ENCODE measurements around the gene GAN.
"Not testable (repeated sequence)": the region's sequence is repeated elsewhere in the genome, so short reads cannot be mapped to it uniquely, and the experiment has no call there.

Gene GAN

GRCh38 chr16:81329947-81330346 lies 15.2 kb downstream of the GAN start:
- Histone ChIP-seq H3K27me3 (replicated peaks in 2 of 5; ENCODE audit: control insufficient read depth in 4 of 5, insufficient read depth in 5 of 5, low read length in 4 of 5) (no peaks in the 10 kb centered on the region), H3K4me1 (ENCODE audit: control extremely low read depth in 1 of 4, control insufficient read depth in 4 of 4, insufficient read depth in 4 of 4, low read length in 3 of 4) (no peaks in the 10 kb centered on the region), H3K9me3 (ENCODE audit: control extremely low read depth in 1 of 5, control insufficient read depth in 4 of 5, insufficient read depth in 2 of 5, low read depth in 1 of 5, low read length in 4 of 5) (no peaks in the 10 kb centered on the region), H3K27ac (ENCODE audit: insufficient read depth in 1 of 2, low read depth in 1 of 2, low read length in 2 of 2, poor library complexity in 1 of 2, severe bottlenecking in 2 of 2) (no peak overlapping the region), H3K4me3 (ENCODE audit: control insufficient read depth in 1 of 7, extremely low read depth in 1 of 7, insufficient read depth in 4 of 7, low read depth in 2 of 7, low read length in 6 of 7) (no peak overlapping the region), H3K36me3 (ENCODE audit: control insufficient read depth in 4 of 4, insufficient read depth in 4 of 4, low read length in 3 of 4) (peaks cover 0 to 3% (median under 1%) of the 10 kb centered on the region in 4 experiments)
- WGBS (ENCODE audit: insufficient coverage), result 96% methylated on average over 5 of the region's 5 CpGs
- ChIA-PET POLR2A (interaction anchor here (0.7 kb wide), 1 partner anchor 30 kb away, joined by 3 read pairs; no protein-coding TSS in a partner anchor), CTCF (no interaction called here)
- DNase-seq, result no peak

- Histone ChIP-seq H3K4me3 (ENCODE audit: control insufficient read depth in 1 of 7, extremely low read depth in 1 of 7, insufficient read depth in 4 of 7, low read depth in 2 of 7, low read length in 6 of 7) (no peak overlapping the region), H3K36me3 (ENCODE audit: control insufficient read depth in 4 of 4, insufficient read depth in 4 of 4, low read length in 3 of 4) (peaks cover 0 to 4% (median 2%) of the 10 kb centered on the region in 4 experiments), H3K27ac (ENCODE audit: insufficient read depth in 1 of 2, low read depth in 1 of 2, low read length in 2 of 2, poor library complexity in 1 of 2, severe bottlenecking in 2 of 2) (no peak overlapping the region), H3K4me1 (ENCODE audit: control extremely low read depth in 1 of 4, control insufficient read depth in 4 of 4, insufficient read depth in 4 of 4, low read length in 3 of 4) (no peaks in the 10 kb centered on the region), H3K9me3 (ENCODE audit: control extremely low read depth in 1 of 5, control insufficient read depth in 4 of 5, insufficient read depth in 2 of 5, low read depth in 1 of 5, low read length in 4 of 5) (no peaks in the 10 kb centered on the region), H3K27me3 (replicated peaks in 2 of 5; ENCODE audit: control insufficient read depth in 4 of 5, insufficient read depth in 5 of 5, low read length in 4 of 5) (no peaks in the 10 kb centered on the region)
- WGBS (ENCODE audit: insufficient coverage), result 92% methylated on average over 2 of the region's 3 CpGs
- POLR2A ChIA-PET, result no interaction called here
- CTCF ChIA-PET, result no interaction called here
- DNase-seq, result no peak
These were observed 18.6 kb downstream of the GAN start for GRCh38 chr16:81333356-81333755.

GRCh38 chr16:81335669-81336068 lies 20.9 kb downstream of the GAN start:
- Histone ChIP-seq H3K27ac (ENCODE audit: insufficient read depth in 1 of 2, low read depth in 1 of 2, low read length in 2 of 2, poor library complexity in 1 of 2, severe bottlenecking in 2 of 2) (no peak overlapping the region), H3K27me3 (replicated peaks in 2 of 5; ENCODE audit: control insufficient read depth in 4 of 5, insufficient read depth in 5 of 5, low read length in 4 of 5) (no peaks in the 10 kb centered on the region), H3K9me3 (ENCODE audit: control extremely low read depth in 1 of 5, control insufficient read depth in 4 of 5, insufficient read depth in 2 of 5, low read depth in 1 of 5, low read length in 4 of 5) (no peaks in the 10 kb centered on the region), H3K4me1 (ENCODE audit: control extremely low read depth in 1 of 4, control insufficient read depth in 4 of 4, insufficient read depth in 4 of 4, low read length in 3 of 4) (peaks cover 0 to 5% (median 0%) of the 10 kb centered on the region in 4 experiments), H3K4me3 (ENCODE audit: control insufficient read depth in 1 of 7, extremely low read depth in 1 of 7, insufficient read depth in 4 of 7, low read depth in 2 of 7, low read length in 6 of 7) (no peak overlapping the region), H3K36me3 (ENCODE audit: control insufficient read depth in 4 of 4, insufficient read depth in 4 of 4, low read length in 3 of 4) (peaks cover 0 to 4% (median 2%) of the 10 kb centered on the region in 4 experiments)
- ChIA-PET CTCF (interaction anchor here (0.7 kb wide), 1 partner anchor 116 kb away, joined by 3 read pairs; no protein-coding TSS in a partner anchor), POLR2A (no interaction called here)
- DNase-seq, result no peak
- WGBS (ENCODE audit: insufficient coverage), result 89% methylated on average over 2 of the region's 6 CpGs

- Histone ChIP-seq H3K27me3 (replicated peaks in 2 of 5; ENCODE audit: control insufficient read depth in 4 of 5, insufficient read depth in 5 of 5, low read length in 4 of 5) (no peaks in the 10 kb centered on the region), H3K27ac (ENCODE audit: insufficient read depth in 1 of 2, low read depth in 1 of 2, low read length in 2 of 2, poor library complexity in 1 of 2, severe bottlenecking in 2 of 2) (no peak overlapping the region), H3K4me1 (ENCODE audit: control extremely low read depth in 1 of 4, control insufficient read depth in 4 of 4, insufficient read depth in 4 of 4, low read length in 3 of 4) (peaks cover 0 to 5% (median 0%) of the 10 kb centered on the region in 4 experiments), H3K36me3 (ENCODE audit: control insufficient read depth in 4 of 4, insufficient read depth in 4 of 4, low read length in 3 of 4) (peaks cover 0 to 4% (median 2%) of the 10 kb centered on the region in 4 experiments), H3K9me3 (ENCODE audit: control extremely low read depth in 1 of 5, control insufficient read depth in 4 of 5, insufficient read depth in 2 of 5, low read depth in 1 of 5, low read length in 4 of 5) (no peaks in the 10 kb centered on the region), H3K4me3 (ENCODE audit: control insufficient read depth in 1 of 7, extremely low read depth in 1 of 7, insufficient read depth in 4 of 7, low read depth in 2 of 7, low read length in 6 of 7) (no peak overlapping the region)
- no peak for DNase-seq
- ChIA-PET CTCF (no interaction called here), POLR2A (no interaction called here)
- WGBS (ENCODE audit: insufficient coverage), result 100% methylated on average over 1 of the region's 5 CpGs
These were observed 22.3 kb downstream of the GAN start for GRCh38 chr16:81337097-81337496.

GRCh38 chr16:81345172-81345571 lies 30.4 kb downstream of the GAN start:
- POLR2A ChIA-PET; H3K27ac ChIP-seq (ENCODE audit: insufficient read depth in 1 of 2, low read depth in 1 of 2, low read length in 2 of 2, poor library complexity in 1 of 2, severe bottlenecking in 2 of 2); CTCF ChIA-PET; H3K4me3 ChIP-seq (ENCODE audit: control insufficient read depth in 1 of 7, extremely low read depth in 1 of 7, insufficient read depth in 4 of 7, low read depth in 2 of 7, low read length in 6 of 7); DNase-seq; H3K36me3 ChIP-seq (ENCODE audit: control insufficient read depth in 4 of 4, insufficient read depth in 4 of 4, low read length in 3 of 4); H3K27me3 ChIP-seq (replicated peaks in 2 of 5; ENCODE audit: control insufficient read depth in 4 of 5, insufficient read depth in 5 of 5, low read length in 4 of 5); H3K4me1 ChIP-seq (ENCODE audit: control extremely low read depth in 1 of 4, control insufficient read depth in 4 of 4, insufficient read depth in 4 of 4, low read length in 3 of 4): not testable (repeated sequence)
- WGBS (ENCODE audit: insufficient coverage), result no CpG with 5 or more reads among the region's 3 CpGs
- peaks cover 0 to 29% (median 13%) of the 10 kb centered on the region in 5 experiments for H3K9me3 ChIP-seq (ENCODE audit: control extremely low read depth in 1 of 5, control insufficient read depth in 4 of 5, insufficient read depth in 2 of 5, low read depth in 1 of 5, low read length in 4 of 5)

- no CpG with 5 or more reads among the region's 1 CpG for WGBS (ENCODE audit: insufficient coverage)
- H3K4me1 ChIP-seq (ENCODE audit: control extremely low read depth in 1 of 4, control insufficient read depth in 4 of 4, insufficient read depth in 4 of 4, low read length in 3 of 4), result no peaks in the 10 kb centered on the region
- no peak for DNase-seq
- H3K27me3 ChIP-seq (replicated peaks in 2 of 5; ENCODE audit: control insufficient read depth in 4 of 5, insufficient read depth in 5 of 5, low read length in 4 of 5), result no peaks in the 10 kb centered on the region
- H3K27ac ChIP-seq (ENCODE audit: insufficient read depth in 1 of 2, low read depth in 1 of 2, low read length in 2 of 2, poor library complexity in 1 of 2, severe bottlenecking in 2 of 2), result no peak overlapping the region
- peaks cover 0 to 29% (median 13%) of the 10 kb centered on the region in 5 experiments for H3K9me3 ChIP-seq (ENCODE audit: control extremely low read depth in 1 of 5, control insufficient read depth in 4 of 5, insufficient read depth in 2 of 5, low read depth in 1 of 5, low read length in 4 of 5)
- ChIA-PET POLR2A (no interaction called here), CTCF (no interaction called here)
- H3K36me3 ChIP-seq (ENCODE audit: control insufficient read depth in 4 of 4, insufficient read depth in 4 of 4, low read length in 3 of 4), result peaks cover 0 to 10% (median 0%) of the 10 kb centered on the region in 4 experiments
- no peak overlapping the region for H3K4me3 ChIP-seq (ENCODE audit: control insufficient read depth in 1 of 7, extremely low read depth in 1 of 7, insufficient read depth in 4 of 7, low read depth in 2 of 7, low read length in 6 of 7)
These were observed 32.7 kb downstream of the GAN start for GRCh38 chr16:81347425-81347824.

GRCh38 chr16:81349608-81350305 lies 35.0 kb downstream of the GAN start:
- Histone ChIP-seq H3K4me3 (ENCODE audit: control insufficient read depth in 1 of 7, extremely low read depth in 1 of 7, insufficient read depth in 4 of 7, low read depth in 2 of 7, low read length in 6 of 7) (no peak overlapping the region), H3K27ac (ENCODE audit: insufficient read depth in 1 of 2, low read depth in 1 of 2, low read length in 2 of 2, poor library complexity in 1 of 2, severe bottlenecking in 2 of 2) (no peak overlapping the region), H3K4me1 (ENCODE audit: control extremely low read depth in 1 of 4, control insufficient read depth in 4 of 4, insufficient read depth in 4 of 4, low read length in 3 of 4) (no peaks in the 10 kb centered on the region), H3K9me3 (ENCODE audit: control extremely low read depth in 1 of 5, control insufficient read depth in 4 of 5, insufficient read depth in 2 of 5, low read depth in 1 of 5, low read length in 4 of 5) (peaks cover 0 to 27% (median 13%) of the 10 kb centered on the region in 5 experiments), H3K27me3 (replicated peaks in 2 of 5; ENCODE audit: control insufficient read depth in 4 of 5, insufficient read depth in 5 of 5, low read length in 4 of 5) (no peaks in the 10 kb centered on the region), H3K36me3 (ENCODE audit: control insufficient read depth in 4 of 4, insufficient read depth in 4 of 4, low read length in 3 of 4) (peaks cover 0 to 14% (median 4%) of the 10 kb centered on the region in 4 experiments)
- WGBS (ENCODE audit: insufficient coverage), result 100% methylated on average over 1 of the region's 4 CpGs
- ChIA-PET CTCF (interaction anchor here (1.2 kb wide), 1 partner anchor 30 kb away, joined by 4 read pairs; no protein-coding TSS in a partner anchor), POLR2A (no interaction called here)
- DNase-seq, result no peak

All from common myeloid progenitor, CD34-positive (primary cell).